WTC11 (cell line): ENCODE results near the gene VLDLR. TPM values are rescaled to one million over a fixed set of nuclear protein-coding genes. Genes with fewer than 3 reads are reported as not detected.
A peak's percentile ranks its signal among the peaks of the same experiment; 100 is the strongest.

Experiments used
- ATAC-seq: fragments of 200-7000 bp; cut with Tn5 transposase; 2 replicates; pipeline ENCODE4 v1.10.0; 2021; ENCODE audit warnings: mild to moderate bottlenecking, moderate library complexity
- CTCF ChIA-PET: fragments of 300-600 bp; sonication (Branson Sonifier 250); formaldehyde crosslinking; loops from one replicate; lab custom pipeline; 2021; ENCODE audit warnings: antibody characterized with exemption; lab: Charles Lee
- POLR2A ChIA-PET: fragments of 350-600 bp; sonication (Branson Sonifier 250); formaldehyde crosslinking; loops from one replicate; lab custom pipeline; 2021; ENCODE audit warnings: antibody characterized with exemption; lab: Charles Lee
- DNase-seq: peaks from one replicate; pipeline ENCODE4 v3.0.0; 2021; ENCODE audit warnings: low spot score
- H3K27ac Mint-ChIP-seq: 2 replicates; pipeline ENCODE4 v1.8.0; 2021; ENCODE audit warnings: mixed read lengths
- H3K27me3 Mint-ChIP-seq: 2 replicates; pipeline ENCODE4 v1.8.0; 2021; ENCODE audit warnings: low read depth, mild to moderate bottlenecking, moderate library complexity, mixed read lengths
- H3K36me3 Mint-ChIP-seq: 2 replicates; pipeline ENCODE4 v1.8.0; 2021; ENCODE audit warnings: mixed read lengths
- H3K4me1 Mint-ChIP-seq: 2 replicates; pipeline ENCODE4 v1.8.0; 2022; ENCODE audit warnings: mixed read lengths
- H3K4me3 Mint-ChIP-seq: 2 replicates; pipeline ENCODE4 v1.8.0; 2021; ENCODE audit warnings: mild to moderate bottlenecking, moderate library complexity, mixed read lengths
- H3K9me3 Mint-ChIP-seq: 2 replicates; pipeline ENCODE4 v1.8.0; 2021; ENCODE audit warnings: mixed read lengths
- ATF1 ChIP-seq: sonication (generic); formaldehyde crosslinking; IDR thresholded peaks from 2 replicates; pipeline ENCODE4 v1.8.1; 2023; ENCODE audit warnings: mild to moderate bottlenecking, moderate library complexity, missing genetic modification reagents
- ESRRA ChIP-seq: sonication (generic); formaldehyde crosslinking; IDR thresholded peaks from 2 replicates; pipeline ENCODE4 v1.8.1; 2022; ENCODE audit warnings: mild to moderate bottlenecking, missing genetic modification reagents, borderline replicate concordance
- GRHL2 ChIP-seq: fragments of 250-450 bp; sonication (Bioruptor Pico); IDR thresholded peaks from 2 replicates; pipeline ENCODE4 v1.8.0; 2022; ENCODE audit warnings: mild to moderate bottlenecking, moderate library complexity; ENCODE audit not compliant: insufficient replicate concordance, severe bottlenecking
- PRRX2 ChIP-seq: fragments of 250-450 bp; sonication (Bioruptor Pico); IDR thresholded peaks from 2 replicates; pipeline ENCODE4 v1.8.0; 2021; ENCODE audit warnings: mild to moderate bottlenecking
- RELA ChIP-seq: sonication (generic); formaldehyde crosslinking; IDR thresholded peaks from 2 replicates; pipeline ENCODE4 v1.8.1; 2022; ENCODE audit warnings: missing genetic modification reagents, mild to moderate bottlenecking, borderline replicate concordance
- ZNF121 ChIP-seq: sonication (generic); formaldehyde crosslinking; IDR thresholded peaks from 2 replicates; pipeline ENCODE4 v1.8.0; 2023; ENCODE audit warnings: missing genetic modification reagents
- ZNF317 ChIP-seq: sonication (generic); formaldehyde crosslinking; IDR thresholded peaks from 2 replicates; pipeline ENCODE4 v1.8.1; 2023; ENCODE audit warnings: low read depth, mild to moderate bottlenecking, moderate library complexity, missing genetic modification reagents, borderline replicate concordance
- ZNF423 ChIP-seq: fragments of 250-450 bp; sonication (Bioruptor Pico); IDR thresholded peaks from 2 replicates; pipeline ENCODE4 v2.1.2; 2022; ENCODE audit warnings: mild to moderate bottlenecking, moderate library complexity
- total RNA-seq: library from RNA; stranded (reverse); gene quantifications from 3 replicates; pipeline ENCODE4 v1.2.3, GENCODE V29; 2021
- TF ChIP-seq, protein P1 (sequence below): sonication (generic); formaldehyde crosslinking; IDR thresholded peaks from 2 replicates; pipeline ENCODE4 v1.8.1; 2022; ENCODE audit warnings: low read depth, mild to moderate bottlenecking, moderate library complexity, missing genetic modification reagents, borderline replicate concordance
- TF ChIP-seq, protein P2 (sequence below): sonication (generic); formaldehyde crosslinking; IDR thresholded peaks from 2 replicates; pipeline ENCODE4 v1.8.1; 2022; ENCODE audit warnings: low read depth, missing genetic modification reagents, borderline replicate concordance
- TF ChIP-seq, protein P3 (sequence below): sonication (generic); formaldehyde crosslinking; IDR thresholded peaks from 2 replicates; pipeline ENCODE4 v1.8.1; 2023; ENCODE audit warnings: mild to moderate bottlenecking, missing genetic modification reagents, moderate library complexity
- TF ChIP-seq, protein P4 (sequence below): sonication (generic); formaldehyde crosslinking; IDR thresholded peaks from 2 replicates; pipeline ENCODE4 v1.8.1; 2023; ENCODE audit warnings: mild to moderate bottlenecking, missing genetic modification reagents

Gene VLDLR
- total RNA-seq, 1 experiment from 2014 or later = 40.8 TPM

DNA sequence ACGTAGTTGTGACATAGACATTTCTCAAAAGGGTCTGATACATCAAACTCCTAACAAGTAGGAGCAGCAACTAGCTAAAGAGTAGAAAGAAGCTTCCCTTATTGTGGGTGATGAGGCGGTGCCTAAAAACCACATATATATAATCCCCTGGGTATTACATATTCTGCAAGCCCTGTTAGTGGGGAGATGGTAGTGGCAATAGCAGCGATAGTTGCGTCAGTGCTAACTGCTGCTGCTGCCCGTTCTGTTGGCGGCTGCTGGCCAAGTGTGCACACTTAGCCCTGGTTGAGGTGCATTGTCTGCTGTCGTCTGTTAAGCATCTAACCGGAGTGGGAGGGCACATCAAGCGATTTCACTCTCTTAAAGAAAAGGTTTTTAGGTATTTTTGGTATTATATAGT lies 35.8 kb downstream of the VLDLR start:
- ChIA-PET POLR2A (interaction anchor here (0.7 kb wide), 1 partner anchor 9 kb away, joined by 5 read pairs; no protein-coding TSS in a partner anchor), CTCF (no interaction called here)
- Mint-ChIP-seq H3K36me3 (peaks cover 37% of the 10 kb centered on the region), H3K4me1 (peaks cover 19% of the 10 kb centered on the region), H3K4me3 (no peak overlapping the region)
- TF ChIP-seq ZNF423 (CRISPR knock-in tag) (no peak), PRRX2 (CRISPR knock-in tag) (no peak), ZNF121 (CRISPR knock-in tag) (no peak), RELA (CRISPR knock-in tag) (no peak), ZNF317 (CRISPR knock-in tag) (peak; percentile 59; the same call in 1 of the 2 replicates)
- TF ChIP-seq, protein P1, sequence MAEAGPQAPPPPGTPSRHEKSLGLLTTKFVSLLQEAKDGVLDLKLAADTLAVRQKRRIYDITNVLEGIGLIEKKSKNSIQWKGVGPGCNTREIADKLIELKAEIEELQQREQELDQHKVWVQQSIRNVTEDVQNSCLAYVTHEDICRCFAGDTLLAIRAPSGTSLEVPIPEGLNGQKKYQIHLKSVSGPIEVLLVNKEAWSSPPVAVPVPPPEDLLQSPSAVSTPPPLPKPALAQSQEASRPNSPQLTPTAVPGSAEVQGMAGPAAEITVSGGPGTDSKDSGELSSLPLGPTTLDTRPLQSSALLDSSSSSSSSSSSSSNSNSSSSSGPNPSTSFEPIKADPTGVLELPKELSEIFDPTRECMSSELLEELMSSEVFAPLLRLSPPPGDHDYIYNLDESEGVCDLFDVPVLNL = no peak
- TF ChIP-seq, protein P2, sequence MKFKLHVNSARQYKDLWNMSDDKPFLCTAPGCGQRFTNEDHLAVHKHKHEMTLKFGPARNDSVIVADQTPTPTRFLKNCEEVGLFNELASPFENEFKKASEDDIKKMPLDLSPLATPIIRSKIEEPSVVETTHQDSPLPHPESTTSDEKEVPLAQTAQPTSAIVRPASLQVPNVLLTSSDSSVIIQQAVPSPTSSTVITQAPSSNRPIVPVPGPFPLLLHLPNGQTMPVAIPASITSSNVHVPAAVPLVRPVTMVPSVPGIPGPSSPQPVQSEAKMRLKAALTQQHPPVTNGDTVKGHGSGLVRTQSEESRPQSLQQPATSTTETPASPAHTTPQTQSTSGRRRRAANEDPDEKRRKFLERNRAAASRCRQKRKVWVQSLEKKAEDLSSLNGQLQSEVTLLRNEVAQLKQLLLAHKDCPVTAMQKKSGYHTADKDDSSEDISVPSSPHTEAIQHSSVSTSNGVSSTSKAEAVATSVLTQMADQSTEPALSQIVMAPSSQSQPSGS (CRISPR knock-in tag) = no peak
- TF ChIP-seq, all 79 proteins: peak for 1
- peak overlapping the region; percentile 58; the same call in 1 of the 2 replicates for H3K27ac Mint-ChIP-seq
- DNase-seq = no peak
- no peak for ATAC-seq
- no peaks in the 10 kb centered on the region for H3K27me3 Mint-ChIP-seq
- H3K9me3 Mint-ChIP-seq = peaks cover 5% of the 10 kb centered on the region; the same call in 1 of the 2 replicates

DNA sequence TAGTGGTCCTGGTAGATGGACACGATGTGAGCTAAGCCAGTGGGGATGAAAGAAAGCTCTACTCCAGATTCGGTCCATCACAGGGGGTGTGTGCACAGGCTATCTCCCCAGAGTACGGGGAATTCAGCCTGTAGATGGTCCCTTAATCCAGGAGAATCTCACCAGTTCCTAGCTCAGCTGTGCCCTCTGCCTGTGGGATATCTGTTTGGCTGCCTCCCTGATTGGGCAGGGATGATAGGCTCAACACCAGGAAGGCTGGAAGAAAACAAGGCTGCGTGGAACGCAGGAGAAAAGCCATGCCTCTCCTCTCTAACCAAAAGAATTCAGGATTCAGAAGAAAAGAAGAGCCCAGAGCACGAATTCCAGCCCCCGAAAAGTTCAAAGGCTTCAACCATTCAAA lies 40.9 kb downstream of the VLDLR start:
- CTCF ChIA-PET = interaction anchor here (0.6 to 1.5 kb wide), 4 partner anchors 62 to 530 kb away, joined by 3 to 6 read pairs (median 5); no protein-coding TSS in a partner anchor
- H3K9me3 Mint-ChIP-seq = peaks cover 28% of the 10 kb centered on the region
- no peak overlapping the region for H3K4me3 Mint-ChIP-seq
- ATAC-seq = peak; percentile 96
- H3K27ac Mint-ChIP-seq = no peak overlapping the region
- peak; percentile 43 for DNase-seq
- peaks cover 15% of the 10 kb centered on the region for H3K4me1 Mint-ChIP-seq
- H3K27me3 Mint-ChIP-seq = no peaks in the 10 kb centered on the region; the same call in 1 of the 2 replicates
- H3K36me3 Mint-ChIP-seq = peaks cover 23% of the 10 kb centered on the region
- POLR2A ChIA-PET = no interaction called here
- TF ChIP-seq, protein P3, sequence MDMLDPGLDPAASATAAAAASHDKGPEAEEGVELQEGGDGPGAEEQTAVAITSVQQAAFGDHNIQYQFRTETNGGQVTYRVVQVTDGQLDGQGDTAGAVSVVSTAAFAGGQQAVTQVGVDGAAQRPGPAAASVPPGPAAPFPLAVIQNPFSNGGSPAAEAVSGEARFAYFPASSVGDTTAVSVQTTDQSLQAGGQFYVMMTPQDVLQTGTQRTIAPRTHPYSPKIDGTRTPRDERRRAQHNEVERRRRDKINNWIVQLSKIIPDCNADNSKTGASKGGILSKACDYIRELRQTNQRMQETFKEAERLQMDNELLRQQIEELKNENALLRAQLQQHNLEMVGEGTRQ (CRISPR knock-in tag) = no peak
- TF ChIP-seq ESRRA (CRISPR knock-in tag) = no peak

DNA sequence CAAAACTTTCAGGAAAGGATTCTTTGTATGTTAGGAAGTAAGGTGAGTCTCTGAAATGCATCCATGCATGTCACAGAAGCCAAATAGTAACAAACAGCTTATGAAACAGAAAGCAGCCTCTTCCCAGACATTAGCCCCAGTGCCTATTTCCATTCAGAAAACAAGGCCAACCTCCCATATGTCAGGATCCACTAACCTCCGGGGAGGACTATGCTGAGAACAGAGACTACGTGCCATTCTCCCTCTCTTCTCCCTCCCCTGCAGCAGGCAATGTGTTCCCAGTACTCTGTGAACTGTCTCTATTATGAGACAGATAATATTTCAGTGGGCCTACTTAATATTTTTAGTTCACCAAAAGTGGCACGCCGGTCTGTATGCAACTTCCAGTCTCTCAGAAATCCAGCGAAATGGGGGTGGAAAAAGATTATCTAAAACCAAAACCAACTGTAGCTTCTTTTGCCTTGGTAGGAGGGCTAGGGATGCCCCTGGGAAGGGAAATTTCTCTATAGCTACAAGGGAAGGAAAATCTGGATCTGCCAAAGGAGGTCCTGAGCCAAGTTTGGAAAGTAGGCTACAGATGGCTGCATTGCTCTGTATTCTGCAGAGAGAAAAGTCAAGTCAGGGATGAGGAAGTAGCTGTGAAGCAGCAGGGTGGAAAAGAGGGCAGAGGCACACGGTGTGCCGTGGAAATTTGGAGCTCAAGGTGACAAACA lies 42.0 kb downstream of the VLDLR start:
- POLR2A ChIA-PET = no interaction called here
- no peak overlapping the region for H3K4me3 Mint-ChIP-seq
- ATAC-seq = no peak

More for the DNA sequence above, 42.0 kb downstream of the VLDLR start:
- TF ChIP-seq GRHL2 (CRISPR knock-in tag) (no peak), ATF1 (CRISPR knock-in tag) (no peak), ZNF317 (CRISPR knock-in tag) (no peak)
- TF ChIP-seq, protein P4, sequence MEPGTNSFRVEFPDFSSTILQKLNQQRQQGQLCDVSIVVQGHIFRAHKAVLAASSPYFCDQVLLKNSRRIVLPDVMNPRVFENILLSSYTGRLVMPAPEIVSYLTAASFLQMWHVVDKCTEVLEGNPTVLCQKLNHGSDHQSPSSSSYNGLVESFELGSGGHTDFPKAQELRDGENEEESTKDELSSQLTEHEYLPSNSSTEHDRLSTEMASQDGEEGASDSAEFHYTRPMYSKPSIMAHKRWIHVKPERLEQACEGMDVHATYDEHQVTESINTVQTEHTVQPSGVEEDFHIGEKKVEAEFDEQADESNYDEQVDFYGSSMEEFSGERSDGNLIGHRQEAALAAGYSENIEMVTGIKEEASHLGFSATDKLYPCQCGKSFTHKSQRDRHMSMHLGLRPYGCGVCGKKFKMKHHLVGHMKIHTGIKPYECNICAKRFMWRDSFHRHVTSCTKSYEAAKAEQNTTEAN (CRISPR knock-in tag) = no peak
- CTCF ChIA-PET = interaction anchor here (0.6 kb wide), 1 partner anchor 60 kb away, joined by 6 read pairs; no protein-coding TSS in a partner anchor
- Mint-ChIP-seq H3K9me3 (peaks cover 35% of the 10 kb centered on the region), H3K27me3 (no peaks in the 10 kb centered on the region; the same call in 1 of the 2 replicates), H3K36me3 (peaks cover 30% of the 10 kb centered on the region), H3K27ac (no peak overlapping the region), H3K4me1 (peaks cover 15% of the 10 kb centered on the region)
- DNase-seq = no peak
